ENCODE data around the gene KDM6B.

KDM6B gene

GRCh38 chr17:7820231-7820630 lies 13.8 kb upstream of the KDM6B start:
- DNase-seq (ENCODE audit: low read depth): no peak
- no peak for TF ChIP-seq CTCF (IDR thresholded peaks at IDR 0.05; ENCODE audit: control insufficient read depth, extremely low read depth, insufficient read depth)
- H3K4me3 ChIP-seq (ENCODE audit: low read depth, low read length): no peak overlapping the region

- H3K4me3 ChIP-seq (ENCODE audit: low read depth, low read length): no peak overlapping the region
- no peak for TF ChIP-seq CTCF (IDR thresholded peaks at IDR 0.05; ENCODE audit: control insufficient read depth, extremely low read depth, insufficient read depth)
- no peak for DNase-seq (ENCODE audit: low read depth)
Observed at GRCh38 chr17:7822126-7822525, 11.9 kb upstream of the KDM6B start.

- TF ChIP-seq CTCF (IDR thresholded peaks at IDR 0.05; ENCODE audit: control insufficient read depth, extremely low read depth, insufficient read depth): no peak
- DNase-seq (ENCODE audit: low read depth): no peak
- no peak overlapping the region for H3K4me3 ChIP-seq (ENCODE audit: low read depth, low read length)
Observed at GRCh38 chr17:7823581-7824001, 10.4 kb upstream of the KDM6B start.

GRCh38 chr17:7824021-7824924 lies 9.7 kb upstream of the KDM6B start:
- no peak overlapping the region for H3K4me3 ChIP-seq (ENCODE audit: low read depth, low read length)
- DNase-seq (ENCODE audit: low read depth): no peak
- no peak for TF ChIP-seq CTCF (IDR thresholded peaks at IDR 0.05; ENCODE audit: control insufficient read depth, extremely low read depth, insufficient read depth)

GRCh38 chr17:7825206-7825990 lies 8.6 kb upstream of the KDM6B start:
- DNase-seq (ENCODE audit: low read depth): no peak
- peak; percentile 39; the same call in 1 of the 2 replicates for TF ChIP-seq CTCF (IDR thresholded peaks at IDR 0.05; ENCODE audit: control insufficient read depth, extremely low read depth, insufficient read depth)
- no peak overlapping the region for H3K4me3 ChIP-seq (ENCODE audit: low read depth, low read length)

GRCh38 chr17:7830616-7831015 lies 3.4 kb upstream of the KDM6B start:
- DNase-seq (ENCODE audit: low read depth): no peak
- H3K4me3 ChIP-seq (ENCODE audit: low read depth, low read length): no peak overlapping the region
- no peak for TF ChIP-seq CTCF (IDR thresholded peaks at IDR 0.05; ENCODE audit: control insufficient read depth, extremely low read depth, insufficient read depth)

Data from LNCaP clone FGC (cell line).